ENCODE measurements around the gene GPSM1. TPM values are rescaled to one million over a fixed set of nuclear protein-coding genes. Genes with fewer than 3 reads are reported as not detected.

The GPSM1 gene
- total RNA-seq, 1 donor, result 39.1 TPM

DNA sequence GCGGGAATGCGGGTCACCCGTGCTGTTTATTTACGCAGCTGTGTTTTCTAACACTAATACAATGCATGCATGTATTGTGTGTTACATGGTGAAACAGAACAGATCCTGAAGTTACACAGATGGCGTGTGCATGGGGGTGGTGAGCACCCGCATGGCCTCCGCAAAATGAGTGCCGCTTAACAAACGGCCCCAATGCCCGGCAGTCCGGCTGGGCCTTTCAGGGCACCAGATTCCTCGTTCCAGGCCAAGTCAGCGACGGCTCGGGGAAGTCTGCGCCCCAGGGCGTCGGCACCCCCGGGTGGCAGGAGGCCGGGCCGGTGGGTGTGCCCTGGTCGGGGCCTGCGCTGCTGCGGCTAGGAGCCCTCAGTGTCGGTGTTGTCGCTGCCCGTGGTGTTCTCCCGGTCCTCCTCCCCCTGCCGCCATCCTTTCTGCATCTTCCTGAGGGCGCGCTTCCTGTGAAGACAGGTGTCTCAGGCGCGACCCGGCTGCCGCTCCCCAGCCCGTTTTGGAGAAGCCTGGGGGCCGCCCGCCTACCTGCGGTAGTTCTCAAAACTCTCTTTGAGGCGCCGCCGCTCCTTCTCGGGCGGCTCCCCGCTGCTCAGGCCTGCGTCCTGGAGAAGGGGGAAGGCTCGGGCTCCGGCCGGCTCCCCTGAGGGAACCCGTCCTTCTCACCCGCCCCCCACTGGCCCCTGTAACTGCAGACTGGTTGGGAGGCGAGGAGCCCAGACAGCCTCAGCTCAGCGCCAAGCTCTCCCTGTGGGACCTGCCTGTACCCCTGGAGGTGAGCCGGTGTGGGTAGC lies 36.8 kb downstream of the GPSM1 start:
- Histone ChIP-seq H3K9me3 (ENCODE audit: low read depth, low read length) (no peaks in the 10 kb centered on the region), H3K4me3 (ENCODE audit: insufficient read depth, low read length) (peak overlapping the region; percentile 85)

DNA sequence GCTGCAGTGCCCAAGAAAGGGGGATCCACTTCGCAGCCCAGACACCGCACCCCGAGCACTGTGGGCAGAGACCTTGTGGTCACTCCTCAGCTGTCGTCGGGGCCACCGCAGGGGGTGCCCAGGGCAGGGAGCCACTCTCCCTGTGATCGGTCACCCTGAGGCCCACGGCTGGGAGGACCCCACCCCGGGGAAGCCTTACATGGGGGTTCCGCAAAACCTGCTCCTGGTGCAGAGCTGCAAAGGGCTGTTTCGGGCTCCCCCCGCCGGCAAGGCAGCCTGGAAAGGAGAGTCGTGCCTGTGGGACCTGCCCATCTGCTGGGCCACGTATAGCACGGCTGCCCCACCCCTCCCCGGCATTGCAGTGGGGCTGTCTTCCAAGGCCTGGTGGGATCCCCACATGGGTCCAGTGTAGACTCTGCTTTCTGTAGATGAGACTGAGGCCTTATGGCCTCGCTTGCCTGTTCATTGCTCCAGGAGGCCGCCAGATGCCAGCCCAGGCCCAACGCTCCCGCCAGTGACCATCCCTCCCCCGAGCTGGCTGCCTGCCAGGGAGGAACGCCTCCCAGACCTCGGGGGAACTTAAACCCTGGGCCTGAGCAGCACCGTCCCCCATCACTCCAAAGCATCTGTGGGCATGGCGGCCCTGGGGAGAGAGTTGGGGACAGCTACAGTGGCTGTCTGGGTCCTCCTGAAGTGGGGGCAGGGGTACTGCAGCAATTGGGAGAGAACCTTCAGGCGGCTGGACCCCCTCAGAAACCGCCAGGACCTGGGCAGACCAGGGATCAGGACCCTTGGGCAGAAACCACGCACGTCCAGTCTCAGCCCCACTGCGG lies 37.8 kb downstream of the GPSM1 start:
- H3K27ac ChIP-seq (ENCODE audit: low read depth, low read length), result no peak overlapping the region
- no peak for DNase-seq (ENCODE audit: insufficient read length, low spot score, missing footprints)

More for the DNA sequence above, 36.8 kb downstream of the GPSM1 start:
- Histone ChIP-seq H3K4me2 (ENCODE audit: insufficient read depth, low read length) (peak overlapping the region; percentile 60), H3K27me3 (ENCODE audit: insufficient read depth, low read length) (no peaks in the 10 kb centered on the region), H3K36me3 (ENCODE audit: insufficient read depth, low read length) (no peaks in the 10 kb centered on the region), H3K79me2 (ENCODE audit: insufficient read depth, low read length) (peaks cover 12% of the 10 kb centered on the region), H4K20me1 (ENCODE audit: insufficient read depth, low read length) (peaks cover 10% of the 10 kb centered on the region), H2AFZ (ENCODE audit: low read length) (no peak overlapping the region), H3K4me1 (ENCODE audit: insufficient read depth, low read length) (peaks cover 24% of the 10 kb centered on the region), H3K27ac (ENCODE audit: low read depth, low read length) (no peak overlapping the region)
- TF ChIP-seq, protein P1, sequence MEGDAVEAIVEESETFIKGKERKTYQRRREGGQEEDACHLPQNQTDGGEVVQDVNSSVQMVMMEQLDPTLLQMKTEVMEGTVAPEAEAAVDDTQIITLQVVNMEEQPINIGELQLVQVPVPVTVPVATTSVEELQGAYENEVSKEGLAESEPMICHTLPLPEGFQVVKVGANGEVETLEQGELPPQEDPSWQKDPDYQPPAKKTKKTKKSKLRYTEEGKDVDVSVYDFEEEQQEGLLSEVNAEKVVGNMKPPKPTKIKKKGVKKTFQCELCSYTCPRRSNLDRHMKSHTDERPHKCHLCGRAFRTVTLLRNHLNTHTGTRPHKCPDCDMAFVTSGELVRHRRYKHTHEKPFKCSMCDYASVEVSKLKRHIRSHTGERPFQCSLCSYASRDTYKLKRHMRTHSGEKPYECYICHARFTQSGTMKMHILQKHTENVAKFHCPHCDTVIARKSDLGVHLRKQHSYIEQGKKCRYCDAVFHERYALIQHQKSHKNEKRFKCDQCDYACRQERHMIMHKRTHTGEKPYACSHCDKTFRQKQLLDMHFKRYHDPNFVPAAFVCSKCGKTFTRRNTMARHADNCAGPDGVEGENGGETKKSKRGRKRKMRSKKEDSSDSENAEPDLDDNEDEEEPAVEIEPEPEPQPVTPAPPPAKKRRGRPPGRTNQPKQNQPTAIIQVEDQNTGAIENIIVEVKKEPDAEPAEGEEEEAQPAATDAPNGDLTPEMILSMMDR (IDR thresholded peaks at IDR 0.05; ENCODE audit: extremely low read depth, low read depth, low read length), result no peak
- DNase-seq (ENCODE audit: insufficient read length, low spot score, missing footprints), result no peak

DNA sequence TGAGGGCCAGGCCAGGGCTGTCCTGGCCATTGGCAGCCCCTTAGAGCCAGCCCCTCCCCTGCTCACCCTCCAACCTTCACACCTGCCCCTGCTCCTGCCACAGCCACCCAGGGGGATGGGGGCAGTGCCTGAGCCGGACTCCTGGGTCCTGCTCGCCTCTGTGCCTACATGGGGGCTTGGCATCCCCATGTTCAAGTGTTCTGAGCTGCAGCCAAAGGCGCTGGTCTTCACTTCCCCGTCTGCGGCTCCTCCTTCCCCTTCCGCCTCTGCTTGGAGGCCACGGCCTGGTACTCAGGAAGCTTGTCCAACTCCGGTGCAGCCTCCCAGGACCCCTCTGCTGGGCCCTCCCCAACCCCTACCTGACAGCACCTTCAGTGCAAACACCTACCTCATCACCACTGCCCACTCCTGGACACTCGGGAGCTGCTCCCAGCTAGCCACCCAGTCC lies 38.5 kb downstream of the GPSM1 start:
- H3K4me3 ChIP-seq (ENCODE audit: insufficient read depth, low read length), result no peak overlapping the region
- H3K27ac ChIP-seq (ENCODE audit: low read depth, low read length), result no peak overlapping the region
- H3K27me3 ChIP-seq (ENCODE audit: insufficient read depth, low read length), result no peaks in the 10 kb centered on the region
- peaks cover 10% of the 10 kb centered on the region for H4K20me1 ChIP-seq (ENCODE audit: insufficient read depth, low read length)
- TF ChIP-seq, protein P1 (IDR thresholded peaks at IDR 0.05; ENCODE audit: extremely low read depth, low read depth, low read length), result no peak
- H3K79me2 ChIP-seq (ENCODE audit: insufficient read depth, low read length), result peaks cover 12% of the 10 kb centered on the region
- peaks cover 20% of the 10 kb centered on the region for H3K4me1 ChIP-seq (ENCODE audit: insufficient read depth, low read length)
- DNase-seq (ENCODE audit: insufficient read length, low spot score, missing footprints), result no peak
- no peaks in the 10 kb centered on the region for H3K9me3 ChIP-seq (ENCODE audit: low read depth, low read length)
- no peaks in the 10 kb centered on the region for H3K36me3 ChIP-seq (ENCODE audit: insufficient read depth, low read length)
- no peak overlapping the region for H3K4me2 ChIP-seq (ENCODE audit: insufficient read depth, low read length)
- H2AFZ ChIP-seq (ENCODE audit: low read length), result no peak overlapping the region

More for the DNA sequence above, 37.8 kb downstream of the GPSM1 start:
- Histone ChIP-seq H3K79me2 (ENCODE audit: insufficient read depth, low read length) (peaks cover 12% of the 10 kb centered on the region), H3K4me3 (ENCODE audit: insufficient read depth, low read length) (no peak overlapping the region), H2AFZ (ENCODE audit: low read length) (no peak overlapping the region), H3K9me3 (ENCODE audit: low read depth, low read length) (no peaks in the 10 kb centered on the region), H3K4me2 (ENCODE audit: insufficient read depth, low read length) (no peak overlapping the region), H4K20me1 (ENCODE audit: insufficient read depth, low read length) (peaks cover 10% of the 10 kb centered on the region), H3K4me1 (ENCODE audit: insufficient read depth, low read length) (peaks cover 24% of the 10 kb centered on the region), H3K36me3 (ENCODE audit: insufficient read depth, low read length) (no peaks in the 10 kb centered on the region), H3K27me3 (ENCODE audit: insufficient read depth, low read length) (no peaks in the 10 kb centered on the region)
- TF ChIP-seq, protein P1 (IDR thresholded peaks at IDR 0.05; ENCODE audit: extremely low read depth, low read depth, low read length), result no peak

DNA sequence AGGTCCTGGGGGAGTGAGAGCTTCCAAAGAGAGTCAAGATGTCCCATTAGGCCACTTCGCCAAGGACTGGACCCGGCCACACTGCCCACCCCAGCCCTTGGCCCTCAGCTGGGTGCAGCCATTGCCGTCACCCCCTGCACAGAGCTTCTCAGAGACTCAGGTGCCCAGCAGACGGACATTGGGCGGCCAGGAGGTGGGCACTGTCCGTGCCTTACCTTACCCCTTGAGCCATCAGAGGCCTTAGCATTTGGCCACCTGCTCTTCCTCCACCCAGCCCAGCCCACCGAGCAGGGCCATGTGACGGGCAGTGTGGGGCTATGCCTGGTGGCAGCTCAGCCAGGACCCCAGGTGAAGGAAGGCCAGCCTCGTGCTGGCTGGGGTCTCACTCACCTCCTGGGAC lies 39.5 kb downstream of the GPSM1 start:
- no peak for DNase-seq (ENCODE audit: insufficient read length, low spot score, missing footprints)
- H3K79me2 ChIP-seq (ENCODE audit: insufficient read depth, low read length), result peaks cover 12% of the 10 kb centered on the region
- no peaks in the 10 kb centered on the region for H3K36me3 ChIP-seq (ENCODE audit: insufficient read depth, low read length)
- H3K4me2 ChIP-seq (ENCODE audit: insufficient read depth, low read length), result no peak overlapping the region
- H3K27me3 ChIP-seq (ENCODE audit: insufficient read depth, low read length), result no peaks in the 10 kb centered on the region
- no peak overlapping the region for H3K4me3 ChIP-seq (ENCODE audit: insufficient read depth, low read length)
- peaks cover 13% of the 10 kb centered on the region for H3K4me1 ChIP-seq (ENCODE audit: insufficient read depth, low read length)
- no peak overlapping the region for H3K27ac ChIP-seq (ENCODE audit: low read depth, low read length)
- H2AFZ ChIP-seq (ENCODE audit: low read length), result no peak overlapping the region
- TF ChIP-seq, protein P1 (IDR thresholded peaks at IDR 0.05; ENCODE audit: extremely low read depth, low read depth, low read length), result no peak
- no peaks in the 10 kb centered on the region for H3K9me3 ChIP-seq (ENCODE audit: low read depth, low read length)
- H4K20me1 ChIP-seq (ENCODE audit: insufficient read depth, low read length), result peaks cover 10% of the 10 kb centered on the region
